PC-9 (cell line): ENCODE results near the gene CD200R1L.

ENCODE experiments used
- EZH2 ChIP-seq: fragments of 200-600 bp; sonication (generic); IDR thresholded peaks from 2 replicates; pipeline ENCODE4 v1.8.0; 2017; ENCODE audit warnings: antibody characterized with exemption, low read depth
- TF ChIP-seq, protein P1 (sequence below): fragments of 200-600 bp; sonication (generic); conservative IDR thresholded peaks from 2 replicates; pipeline ENCODE4 v1.6.1; 2017; ENCODE audit warnings: mixed run types, antibody characterized with exemption, mild to moderate bottlenecking, moderate library complexity

DNA sequence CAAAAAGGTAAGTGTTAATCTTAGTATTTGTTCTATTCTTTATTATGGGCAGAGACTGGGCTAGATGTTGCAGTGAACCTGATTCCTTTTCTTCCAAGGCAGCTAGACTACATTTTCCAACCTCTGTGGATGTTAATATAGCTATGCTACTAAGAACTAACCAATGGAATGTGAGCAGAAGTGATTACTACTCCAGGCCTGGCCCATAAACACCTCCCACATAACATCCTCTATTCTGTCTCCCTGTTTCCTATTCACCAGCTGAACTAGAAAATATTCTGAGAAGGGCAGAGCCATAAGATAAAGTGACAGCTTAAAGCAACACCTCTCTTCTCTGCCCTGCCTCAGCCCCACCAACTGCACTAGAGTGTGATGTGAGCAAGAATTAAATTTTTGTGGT lies 29.4 kb downstream of the CD200R1L start:
- TF ChIP-seq, protein P1, sequence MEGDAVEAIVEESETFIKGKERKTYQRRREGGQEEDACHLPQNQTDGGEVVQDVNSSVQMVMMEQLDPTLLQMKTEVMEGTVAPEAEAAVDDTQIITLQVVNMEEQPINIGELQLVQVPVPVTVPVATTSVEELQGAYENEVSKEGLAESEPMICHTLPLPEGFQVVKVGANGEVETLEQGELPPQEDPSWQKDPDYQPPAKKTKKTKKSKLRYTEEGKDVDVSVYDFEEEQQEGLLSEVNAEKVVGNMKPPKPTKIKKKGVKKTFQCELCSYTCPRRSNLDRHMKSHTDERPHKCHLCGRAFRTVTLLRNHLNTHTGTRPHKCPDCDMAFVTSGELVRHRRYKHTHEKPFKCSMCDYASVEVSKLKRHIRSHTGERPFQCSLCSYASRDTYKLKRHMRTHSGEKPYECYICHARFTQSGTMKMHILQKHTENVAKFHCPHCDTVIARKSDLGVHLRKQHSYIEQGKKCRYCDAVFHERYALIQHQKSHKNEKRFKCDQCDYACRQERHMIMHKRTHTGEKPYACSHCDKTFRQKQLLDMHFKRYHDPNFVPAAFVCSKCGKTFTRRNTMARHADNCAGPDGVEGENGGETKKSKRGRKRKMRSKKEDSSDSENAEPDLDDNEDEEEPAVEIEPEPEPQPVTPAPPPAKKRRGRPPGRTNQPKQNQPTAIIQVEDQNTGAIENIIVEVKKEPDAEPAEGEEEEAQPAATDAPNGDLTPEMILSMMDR, result no peak
- TF ChIP-seq EZH2, result no peak
